Keratinocyte (primary cell): ENCODE data around the gene DENND1C. TPM values are rescaled to one million over a fixed set of nuclear protein-coding genes. Genes with fewer than 3 reads are reported as not detected.

Source experiments
- DNase-seq: peaks from one replicate; pipeline ENCODE4 v3.0.0-alpha.2; 2011; ENCODE audit warnings: low read depth, missing footprints, low spot score
- FAIRE-seq: peaks from 2 replicates; lab custom pipeline; 2011; peaks lifted over from hg19 to GRCh38; lab: Jason Lieb, UNC
- H2AFZ ChIP-seq: 2 replicates; pipeline ENCODE4 v1.6.0; 2012; ENCODE audit warnings: low read length, control low read depth, inconsistent platforms; ENCODE audit not compliant: control insufficient read depth
- H3K27ac ChIP-seq: 2 replicates; pipeline ENCODE4 v1.5.1; 2011; ENCODE audit warnings: low read length; ENCODE audit not compliant: control insufficient read depth, insufficient read depth
- H3K27me3 ChIP-seq: 3 replicates; pipeline ENCODE4 v1.6.0; 2011; ENCODE audit warnings: low read length; ENCODE audit not compliant: control insufficient read depth, insufficient read depth; ENCODE audit errors: extremely low read depth
- H3K36me3 ChIP-seq, 2 experiments: 2 replicates in 1 of 2; 3 replicates in 1 of 2; pipeline ENCODE4 v1.5.1; 2011; ENCODE audit warnings: low read length in 2 of 2, mild to moderate bottlenecking in 1 of 2; ENCODE audit not compliant: control insufficient read depth in 2 of 2, insufficient read depth in 2 of 2; ENCODE audit errors: extremely low read depth in 1 of 2
- H3K4me1 ChIP-seq: 3 replicates; pipeline ENCODE4 v1.5.1; 2011; ENCODE audit warnings: low read length; ENCODE audit not compliant: control insufficient read depth, insufficient read depth; ENCODE audit errors: extremely low read depth
- H3K4me2 ChIP-seq: 3 replicates; pipeline ENCODE4 v1.6.0; 2011; ENCODE audit warnings: low read depth, low read length; ENCODE audit not compliant: control insufficient read depth, insufficient read depth; ENCODE audit errors: extremely low read depth
- H3K4me3 ChIP-seq, 3 experiments: fragments of 200-600 bp in 1 of 3; sonication (generic) in 1 of 3; 2 replicates in 2 of 3; 3 replicates in 1 of 3; pipeline ENCODE4 v1.5.1; 2011 to 2016; ENCODE audit warnings: low read length in 3 of 3, mild to moderate bottlenecking in 3 of 3, control low read depth in 2 of 3, inconsistent platforms in 1 of 3, low read depth in 1 of 3, mixed read lengths in 1 of 3, mixed run types in 1 of 3, moderate library complexity in 1 of 3; ENCODE audit not compliant: control insufficient read depth in 2 of 3, insufficient read depth in 2 of 3; ENCODE audit errors: extremely low read depth in 1 of 3
- H3K79me2 ChIP-seq: 2 replicates; pipeline ENCODE4 v1.6.0; 2012; ENCODE audit warnings: low read length; ENCODE audit not compliant: control insufficient read depth, insufficient read depth
- H3K9ac ChIP-seq: 3 replicates; pipeline ENCODE4 v1.6.0; 2011; ENCODE audit warnings: low read length; ENCODE audit not compliant: control insufficient read depth, insufficient read depth; ENCODE audit errors: extremely low read depth
- H3K9me1 ChIP-seq: 3 replicates; pipeline ENCODE4 v1.6.0; 2011; ENCODE audit warnings: low read length; ENCODE audit not compliant: control insufficient read depth, insufficient read depth; ENCODE audit errors: extremely low read depth
- H3K9me3 ChIP-seq: 2 replicates; pipeline ENCODE4 v1.5.1; 2012; ENCODE audit warnings: low read depth, low read length; ENCODE audit not compliant: control insufficient read depth
- H4K20me1 ChIP-seq: 3 replicates; pipeline ENCODE4 v1.6.0; 2011; ENCODE audit warnings: low read length; ENCODE audit not compliant: control insufficient read depth, insufficient read depth; ENCODE audit errors: extremely low read depth
- EZH2 ChIP-seq: IDR thresholded peaks from one replicate; pipeline ENCODE4 v1.6.1; 2012; ENCODE audit warnings: inconsistent platforms, mild to moderate bottlenecking, low read length, moderate library complexity
- dilution Hi-C: fragments of 300-500 bp; cut with MboI; formaldehyde crosslinking; loops from one replicate; pipeline ENCODE4 v1.7.0; 2020; ENCODE audit warnings: low sequenced_read_pairs; ENCODE audit not compliant: extremely low pct_ligation_motif_present
- polyA plus RNA-seq, 5 experiments: library from polyadenylated mRNA; depleted of rRNA in 3 of 5; stranded (reverse) in 3 of 5; stranded (forward) in 1 of 5; unstranded in 1 of 5; fragments of >200 nt; gene quantifications; 1 replicate in 1 of 5; 2 replicates in 3 of 5; 3 replicates in 1 of 5; pipeline versions ENCODE4 v1.2.1 to v1.2.3, GENCODE V29; 2011 to 2012; ENCODE audit warnings: missing spikeins in 2 of 5, low read depth in 1 of 5, low replicate concordance in 1 of 5
- TF ChIP-seq, protein P1 (sequence below), 3 experiments: IDR thresholded peaks in 1 of 3; conservative IDR thresholded peaks in 1 of 3; optimal IDR thresholded peaks in 1 of 3; 2 replicates in 2 of 3; 3 replicates in 1 of 3; pipeline versions ENCODE3 to v1.5.1; 2011; ENCODE audit warnings: low read length in 3 of 3, mild to moderate bottlenecking in 3 of 3, moderate library complexity in 2 of 3, control low read depth in 1 of 3, inconsistent platforms in 1 of 3; ENCODE audit not compliant: insufficient read depth in 2 of 3; ENCODE audit errors: extremely low read depth in 1 of 3

DENND1C gene
- polyA plus RNA-seq, 1 donor (not counting 4 experiments of a cell fraction or from before 2014, with no cell fraction given): 0.09 TPM

DNA sequence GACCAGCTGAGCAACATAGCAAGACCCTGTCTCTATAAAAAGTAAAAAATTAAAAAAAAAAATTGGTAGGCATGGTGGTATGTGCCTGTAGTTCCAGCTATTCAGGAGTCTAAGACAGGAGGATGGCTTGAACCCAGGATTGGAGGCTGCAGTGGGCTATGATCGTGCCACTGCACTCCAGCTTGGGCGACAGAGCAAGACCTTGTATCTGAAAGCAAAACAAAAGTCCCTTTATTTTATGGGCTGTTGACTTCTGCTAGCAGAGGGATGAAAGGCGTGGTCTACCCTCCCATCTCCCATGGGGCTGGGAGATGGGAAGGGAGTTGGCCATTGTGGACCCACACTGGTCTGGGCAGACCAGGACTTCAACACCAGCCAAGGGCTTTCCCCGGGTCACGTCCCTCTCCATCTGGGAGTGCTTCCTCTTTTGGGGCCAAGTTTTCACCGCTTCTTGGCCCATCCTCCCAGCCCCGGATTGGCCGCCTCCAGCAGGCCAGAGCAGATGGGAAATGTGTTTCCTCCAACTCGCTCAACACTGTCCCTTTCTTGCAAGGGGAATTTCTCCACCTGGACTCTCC is 47.0 kb upstream of the DENND1C start:
- Histone ChIP-seq H3K79me2 (peaks cover 22% of the 10 kb centered on the region), H3K9ac (no peak overlapping the region), H4K20me1 (no peaks in the 10 kb centered on the region), H2AFZ (no peak overlapping the region), H3K36me3 (no peaks in the 10 kb centered on the region), H3K9me1 (no peaks in the 10 kb centered on the region), H3K4me1 (peaks cover 16% of the 10 kb centered on the region), H3K4me3 (no peak overlapping the region), H3K27me3 (no peaks in the 10 kb centered on the region), H3K9me3 (no peaks in the 10 kb centered on the region), H3K4me2 (no peak overlapping the region), H3K27ac (no peak overlapping the region)
- DNase-seq (no peak), FAIRE-seq (no peak)
- no peak for TF ChIP-seq EZH2
- TF ChIP-seq, protein P1, sequence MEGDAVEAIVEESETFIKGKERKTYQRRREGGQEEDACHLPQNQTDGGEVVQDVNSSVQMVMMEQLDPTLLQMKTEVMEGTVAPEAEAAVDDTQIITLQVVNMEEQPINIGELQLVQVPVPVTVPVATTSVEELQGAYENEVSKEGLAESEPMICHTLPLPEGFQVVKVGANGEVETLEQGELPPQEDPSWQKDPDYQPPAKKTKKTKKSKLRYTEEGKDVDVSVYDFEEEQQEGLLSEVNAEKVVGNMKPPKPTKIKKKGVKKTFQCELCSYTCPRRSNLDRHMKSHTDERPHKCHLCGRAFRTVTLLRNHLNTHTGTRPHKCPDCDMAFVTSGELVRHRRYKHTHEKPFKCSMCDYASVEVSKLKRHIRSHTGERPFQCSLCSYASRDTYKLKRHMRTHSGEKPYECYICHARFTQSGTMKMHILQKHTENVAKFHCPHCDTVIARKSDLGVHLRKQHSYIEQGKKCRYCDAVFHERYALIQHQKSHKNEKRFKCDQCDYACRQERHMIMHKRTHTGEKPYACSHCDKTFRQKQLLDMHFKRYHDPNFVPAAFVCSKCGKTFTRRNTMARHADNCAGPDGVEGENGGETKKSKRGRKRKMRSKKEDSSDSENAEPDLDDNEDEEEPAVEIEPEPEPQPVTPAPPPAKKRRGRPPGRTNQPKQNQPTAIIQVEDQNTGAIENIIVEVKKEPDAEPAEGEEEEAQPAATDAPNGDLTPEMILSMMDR (optimal IDR thresholded peaks at IDR 0.05 in 1 of 3, IDR thresholded peaks at IDR 0.05 in 1 of 3, conservative IDR thresholded peaks at IDR 0.05 in 1 of 3; ENCODE audit: extremely low read depth in 1 of 3, insufficient read depth in 2 of 3, low read length in 3 of 3): no peak
- dilution Hi-C loops: no loop called here

DNA sequence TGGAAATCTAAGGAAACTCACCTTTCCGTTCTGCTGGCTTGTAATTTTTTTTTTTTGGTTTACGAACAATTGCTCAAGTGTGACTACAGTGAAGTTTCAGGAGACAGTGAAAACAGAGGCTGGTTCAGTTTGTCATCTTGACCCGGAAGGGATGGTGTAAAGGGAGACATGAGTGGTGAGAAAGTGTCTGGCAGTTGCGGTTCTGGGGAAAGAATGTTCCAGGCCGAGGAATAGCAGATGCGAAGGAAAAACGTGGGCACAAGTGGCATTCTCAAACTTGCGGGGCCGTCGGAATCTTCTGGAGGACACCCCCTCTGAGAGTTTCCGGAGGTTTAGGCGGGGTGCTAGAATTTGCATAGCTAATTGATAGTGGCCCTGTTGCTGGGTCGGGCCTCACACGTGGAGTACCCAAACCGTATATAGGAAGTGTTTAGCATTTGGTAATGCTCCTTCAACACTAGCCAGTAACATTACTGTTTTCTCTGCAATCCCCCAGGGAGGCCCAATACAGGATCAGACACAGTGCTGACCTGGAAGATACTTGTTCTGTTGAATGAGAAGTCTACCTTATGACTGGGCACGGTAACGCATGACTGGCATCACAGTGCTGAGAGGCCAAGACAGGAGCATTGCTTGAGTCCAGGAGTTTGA is 46.4 kb upstream of the DENND1C start:
- DNase-seq (no peak), FAIRE-seq (no peak)
- no peak for TF ChIP-seq EZH2
- TF ChIP-seq, protein P1 (optimal IDR thresholded peaks at IDR 0.05 in 1 of 3, IDR thresholded peaks at IDR 0.05 in 1 of 3, conservative IDR thresholded peaks at IDR 0.05 in 1 of 3; ENCODE audit: extremely low read depth in 1 of 3, insufficient read depth in 2 of 3, low read length in 3 of 3): no peak
- Histone ChIP-seq H3K27me3 (no peaks in the 10 kb centered on the region), H3K9me1 (no peaks in the 10 kb centered on the region), H4K20me1 (no peaks in the 10 kb centered on the region), H3K9ac (no peak overlapping the region), H3K4me1 (peaks cover 16% of the 10 kb centered on the region), H3K9me3 (no peaks in the 10 kb centered on the region), H3K27ac (no peak overlapping the region), H3K36me3 (no peaks in the 10 kb centered on the region), H3K79me2 (peaks cover 22% of the 10 kb centered on the region), H3K4me3 (no peak overlapping the region), H2AFZ (no peak overlapping the region), H3K4me2 (no peak overlapping the region)
- dilution Hi-C loops: no loop called here
